ENCODE results near the gene REV3L.

DNA sequence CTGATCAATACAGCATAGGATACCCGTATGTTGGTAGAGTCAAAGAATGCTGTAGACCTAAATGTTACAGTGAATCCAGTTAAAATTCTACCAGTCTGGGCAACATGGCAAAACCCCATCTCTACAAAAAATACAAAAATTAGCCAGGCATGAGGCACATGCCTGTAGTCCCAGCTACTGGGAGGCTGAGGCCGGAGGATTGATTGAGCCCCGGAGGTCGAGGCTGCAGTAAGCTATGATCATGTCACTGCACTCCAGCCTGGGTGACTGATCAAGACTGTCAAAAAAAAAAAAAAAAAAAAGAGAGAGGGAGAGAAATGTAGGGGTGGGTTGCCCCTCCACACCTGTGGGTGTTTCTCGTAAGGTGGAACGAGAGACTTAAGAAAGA is 228.2 kb downstream of the REV3L start:
- TF ChIP-seq, protein P1, sequence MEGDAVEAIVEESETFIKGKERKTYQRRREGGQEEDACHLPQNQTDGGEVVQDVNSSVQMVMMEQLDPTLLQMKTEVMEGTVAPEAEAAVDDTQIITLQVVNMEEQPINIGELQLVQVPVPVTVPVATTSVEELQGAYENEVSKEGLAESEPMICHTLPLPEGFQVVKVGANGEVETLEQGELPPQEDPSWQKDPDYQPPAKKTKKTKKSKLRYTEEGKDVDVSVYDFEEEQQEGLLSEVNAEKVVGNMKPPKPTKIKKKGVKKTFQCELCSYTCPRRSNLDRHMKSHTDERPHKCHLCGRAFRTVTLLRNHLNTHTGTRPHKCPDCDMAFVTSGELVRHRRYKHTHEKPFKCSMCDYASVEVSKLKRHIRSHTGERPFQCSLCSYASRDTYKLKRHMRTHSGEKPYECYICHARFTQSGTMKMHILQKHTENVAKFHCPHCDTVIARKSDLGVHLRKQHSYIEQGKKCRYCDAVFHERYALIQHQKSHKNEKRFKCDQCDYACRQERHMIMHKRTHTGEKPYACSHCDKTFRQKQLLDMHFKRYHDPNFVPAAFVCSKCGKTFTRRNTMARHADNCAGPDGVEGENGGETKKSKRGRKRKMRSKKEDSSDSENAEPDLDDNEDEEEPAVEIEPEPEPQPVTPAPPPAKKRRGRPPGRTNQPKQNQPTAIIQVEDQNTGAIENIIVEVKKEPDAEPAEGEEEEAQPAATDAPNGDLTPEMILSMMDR (conservative IDR thresholded peaks at IDR 0.05; ENCODE audit: low read depth, low read length): no peak
- no peak for TF ChIP-seq EZH2 (IDR thresholded peaks at IDR 0.05; ENCODE audit: low read length, unreplicated experiment)

All from PC-3 (cell line).